IMR-90 (cell line): ENCODE results near the gene MAML1.

Experiments used
- BHLHE40 ChIP-seq: fragments of 150-350 bp; IDR thresholded peaks from 2 replicates; pipeline ENCODE4 v1.6.1; 2016; ENCODE audit warnings: mild to moderate bottlenecking, low read depth, low read length
- CEBPB ChIP-seq: IDR thresholded peaks from 2 replicates; pipeline ENCODE4 v1.6.1; 2012; ENCODE audit warnings: low read depth, low read length, improper control_type of control experiment
- CTCF ChIP-seq: conservative IDR thresholded peaks from 2 replicates; pipeline ENCODE4 v1.5.1; 2012; ENCODE audit warnings: mild to moderate bottlenecking, low read depth, low read length, improper control_type of control experiment
- MAFK ChIP-seq: IDR thresholded peaks from 2 replicates; pipeline ENCODE4 v1.6.1; 2012; ENCODE audit warnings: low read depth, low read length, improper control_type of control experiment
- MAZ ChIP-seq: IDR thresholded peaks from 2 replicates; pipeline ENCODE4 v1.6.1; 2012; ENCODE audit warnings: low read depth, mild to moderate bottlenecking, low read length, improper control_type of control experiment, moderate library complexity, borderline replicate concordance
- MXI1 ChIP-seq: IDR thresholded peaks from 2 replicates; pipeline ENCODE4 v1.6.1; 2012; ENCODE audit warnings: low read depth, mild to moderate bottlenecking, low read length, moderate library complexity, borderline replicate concordance
- POLR2A ChIP-seq: IDR thresholded peaks from 2 replicates; pipeline ENCODE4 v1.6.1; 2012; ENCODE audit warnings: mild to moderate bottlenecking, low read depth, low read length
- RAD21 ChIP-seq: IDR thresholded peaks from 2 replicates; pipeline ENCODE4 v1.6.1; 2012; ENCODE audit warnings: low read length, improper control_type of control experiment
- RCOR1 ChIP-seq: IDR thresholded peaks from 2 replicates; pipeline ENCODE4 v1.6.1; 2012; ENCODE audit warnings: mild to moderate bottlenecking, low read length, improper control_type of control experiment; ENCODE audit not compliant: insufficient replicate concordance
- RFX5 ChIP-seq: IDR thresholded peaks from 2 replicates; pipeline ENCODE4 v1.8.0; 2012; ENCODE audit warnings: low read depth, mild to moderate bottlenecking, low read length, moderate library complexity
- SMC3 ChIP-seq: fragments of 150-350 bp; IDR thresholded peaks from 2 replicates; pipeline ENCODE4 v1.6.1; 2016; ENCODE audit warnings: low read depth, mild to moderate bottlenecking, antibody characterized with exemption, low read length, moderate library complexity

GRCh38 chr5:179802207-179802883 lies 69.7 kb downstream of the MAML1 start:
- TF ChIP-seq CTCF (no peak), BHLHE40 (no peak), RAD21 (no peak), RFX5 (no peak), POLR2A (no peak), MAFK (no peak), SMC3 (no peak), RCOR1 (no peak), MXI1 (no peak), CEBPB (no peak), MAZ (no peak)
